HepG2 (cell line): ENCODE data around the gene CISD3. TPM values are rescaled to one million over a fixed set of nuclear protein-coding genes. Genes with fewer than 3 reads are reported as not detected.

ENCODE experiments used
- ASH2L ChIP-seq: fragments of 300-600, 200-600 bp; sonication (generic); IDR thresholded peaks from 2 replicates; pipeline ENCODE4 v1.7.0; 2017; ENCODE audit warnings: low read depth, mild to moderate bottlenecking, moderate library complexity, mixed read lengths, low read length; ENCODE audit not compliant: insufficient read length
- BCL6 ChIP-seq: IDR thresholded peaks from 2 replicates; pipeline ENCODE4 v1.6.1; 2016; ENCODE audit warnings: missing genetic modification reagents, missing compliant biosample characterization
- CBFB ChIP-seq: sonication (generic); formaldehyde crosslinking; IDR thresholded peaks from 2 replicates; pipeline ENCODE4 v1.4.0; 2020; ENCODE audit warnings: missing genetic modification reagents
- HINFP ChIP-seq: sonication (generic); formaldehyde crosslinking; IDR thresholded peaks from 2 replicates; pipeline ENCODE4 v1.4.0; 2020; ENCODE audit warnings: low read depth, mild to moderate bottlenecking, missing genetic modification reagents
- HMG20A ChIP-seq: IDR thresholded peaks from 2 replicates; pipeline ENCODE4 v1.6.1; 2016; ENCODE audit warnings: borderline replicate concordance
- MED1 ChIP-seq: sonication (generic); formaldehyde crosslinking; IDR thresholded peaks from 2 replicates; pipeline ENCODE4 v1.4.0; 2020; ENCODE audit warnings: missing genetic modification reagents
- MIXL1 ChIP-seq: IDR thresholded peaks from 2 replicates; pipeline ENCODE4 v1.6.1; 2016
- PAF1 ChIP-seq: IDR thresholded peaks from 2 replicates; pipeline ENCODE4 v1.6.1; 2016; ENCODE audit warnings: missing genetic modification reagents, missing compliant biosample characterization
- SP5 ChIP-seq: IDR thresholded peaks from 2 replicates; pipeline ENCODE4 v1.6.1; 2016; ENCODE audit warnings: low read depth, borderline replicate concordance
- TBL1XR1 ChIP-seq: fragments of 150-350 bp; IDR thresholded peaks from 2 replicates; pipeline ENCODE4 v1.6.1; 2014; ENCODE audit warnings: borderline replicate concordance, low read length; ENCODE audit not compliant: partially characterized antibody
- TCF12 ChIP-seq, 2 experiments: fragments of 450-650 bp in 1 of 2; sonication (generic) in 1 of 2; formaldehyde crosslinking in 1 of 2; IDR thresholded peaks; 2 replicates each; pipeline versions ENCODE4 v1.6.1 to v1.8.0; 2017 to 2022; ENCODE audit warnings: antibody characterized with exemption in 1 of 2, mild to moderate bottlenecking in 1 of 2, missing genetic modification reagents in 1 of 2, moderate library complexity in 1 of 2
- TOE1 ChIP-seq: sonication (generic); formaldehyde crosslinking; IDR thresholded peaks from 2 replicates; pipeline ENCODE4 v1.4.0; 2020; ENCODE audit warnings: mild to moderate bottlenecking, missing genetic modification reagents
- UBTF ChIP-seq: sonication (generic); formaldehyde crosslinking; IDR thresholded peaks from 2 replicates; pipeline ENCODE4 v1.4.0; 2020; ENCODE audit warnings: mild to moderate bottlenecking, missing genetic modification reagents
- ZBTB20 ChIP-seq: sonication (generic); formaldehyde crosslinking; IDR thresholded peaks from 2 replicates; pipeline ENCODE4 v1.8.1; 2023; ENCODE audit warnings: missing genetic modification reagents, low read depth, mild to moderate bottlenecking, borderline replicate concordance
- ZNF10 ChIP-seq: sonication (generic); formaldehyde crosslinking; IDR thresholded peaks from 2 replicates; pipeline ENCODE4 v1.4.0; 2020; ENCODE audit warnings: mild to moderate bottlenecking, low read depth, missing genetic modification reagents, borderline replicate concordance
- ZNF18 ChIP-seq: sonication (generic); formaldehyde crosslinking; IDR thresholded peaks from 2 replicates; pipeline ENCODE4 v1.8.0; 2022; ENCODE audit warnings: mild to moderate bottlenecking, missing genetic modification reagents; ENCODE audit not compliant: insufficient replicate concordance
- ZNF512B ChIP-seq: sonication (generic); formaldehyde crosslinking; IDR thresholded peaks from 2 replicates; pipeline ENCODE4 v1.5.1; 2020; ENCODE audit warnings: missing genetic modification reagents, mild to moderate bottlenecking, borderline replicate concordance
- ZNF629 ChIP-seq: sonication (generic); formaldehyde crosslinking; conservative IDR thresholded peaks from 2 replicates; pipeline ENCODE4 v1.5.0; 2020; ENCODE audit warnings: missing genetic modification reagents
- ZNF652 ChIP-seq: IDR thresholded peaks from 2 replicates; pipeline ENCODE4 v1.6.1; 2016; ENCODE audit warnings: low read depth, borderline replicate concordance
- ZSCAN31 ChIP-seq: sonication (generic); formaldehyde crosslinking; IDR thresholded peaks from 2 replicates; pipeline ENCODE4 v1.5.0; 2020; ENCODE audit warnings: low read depth, mild to moderate bottlenecking, missing genetic modification reagents
- polyA plus RNA-seq, 8 experiments: library from polyadenylated mRNA; depleted of rRNA in 3 of 8; stranded (reverse) in 7 of 8; unstranded in 1 of 8; fragments of >200 nt; fragmentation: Illumina TruSeq in 4 of 8; extraction: Trizol in 4 of 8; gene quantifications; 2 replicates each; pipeline versions ENCODE4 v1.2.1 to v1.2.3, GENCODE V29; 2011 to 2016; ENCODE audit warnings: low read depth in 4 of 8, missing spikeins in 1 of 8, mixed read lengths in 1 of 8; ENCODE audit not compliant: insufficient read depth in 1 of 8
- total RNA-seq, 5 experiments: library from RNA; depleted of rRNA; stranded (reverse); fragments of >200 nt; fragmentation: Illumina TruSeq; extraction: Trizol; gene quantifications; 2 replicates each; pipeline ENCODE4 v1.2.3, GENCODE V29; 2016; ENCODE audit warnings: low read depth in 1 of 5

The CISD3 gene
- total and polyA plus RNA-seq, 2 of the 13 experiments (the other 11 are each of a cell fraction or from before 2014, with no cell fraction given) = 30.0 to 34.1 TPM

GRCh38 chr17:38746004-38746848 is 16.1 kb downstream of the CISD3 start (continued):
- peak; percentile 57; the same call in 1 of the 2 replicates for TF ChIP-seq ZSCAN31 (CRISPR knock-in tag)
- TF ChIP-seq ZNF512B (CRISPR knock-in tag) = 0 out of 2 replicates have a peak, but pooled peaks have one; percentile 39
- TF ChIP-seq ZNF652 = peak; percentile 19; the same call in 1 of the 2 replicates
- peak; percentile 50; the same call in 1 of the 2 replicates for TF ChIP-seq CBFB (CRISPR knock-in tag)
- no peak for TF ChIP-seq TCF12 (IDR thresholded peaks at IDR 0.05)
- no peak for TF ChIP-seq TCF12 (CRISPR knock-in tag; IDR thresholded peaks at IDR 0.05)
- TF ChIP-seq ZNF10 = no peak
- TF ChIP-seq MIXL1 (CRISPR knock-in tag) = peak; percentile 80
- TF ChIP-seq TOE1 (CRISPR knock-in tag) = 0 out of 2 replicates have a peak, but pooled peaks have one; percentile 1
- TF ChIP-seq UBTF (CRISPR knock-in tag) = peak; percentile 50
- no peak for TF ChIP-seq PAF1 (CRISPR knock-in tag)
- TF ChIP-seq TBL1XR1 = peak; percentile 84
- peak; percentile 77 for TF ChIP-seq ZNF18 (CRISPR knock-in tag)
- peak; percentile 40; the same call in 1 of the 2 replicates for TF ChIP-seq ZNF629
- peak; percentile 77 for TF ChIP-seq BCL6 (CRISPR knock-in tag)
- TF ChIP-seq HINFP (CRISPR knock-in tag) = peak; percentile 83
- TF ChIP-seq MED1 (CRISPR knock-in tag) = peak; percentile 82
- peak; percentile 52; the same call in 1 of the 2 replicates for TF ChIP-seq HMG20A (CRISPR knock-in tag)
- peak; percentile 75 for TF ChIP-seq ASH2L
- TF ChIP-seq SP5 (CRISPR knock-in tag) = no peak
- TF ChIP-seq ZBTB20 (CRISPR knock-in tag) = 0 out of 2 replicates have a peak, but pooled peaks have one; percentile 55
